Activated CD4-positive, alpha-beta T cell treated with anti-CD3 and anti-CD28 coated beads for 4 hours (primary cell): Measurements from ENCODE around the gene ARF4.

Experiments used
- DNase-seq, 2 donors: peaks; one replicate each; pipeline ENCODE4 v3.0.0-alpha.2; 2020

The ARF4 gene

GRCh38 chr3:57575966-57576626 is 21.0 kb downstream of the ARF4 start:
- no peak for DNase-seq

GRCh38 chr3:57572096-57572495 is 25.0 kb downstream of the ARF4 start:
- no peak for DNase-seq

GRCh38 chr3:57570878-57571277 is 26.3 kb downstream of the ARF4 start:
- no peak for DNase-seq

GRCh38 chr3:57569859-57570450 is 27.2 kb downstream of the ARF4 start:
- no peak for DNase-seq

GRCh38 chr3:57559526-57559925 is 37.6 kb downstream of the ARF4 start:
- DNase-seq, result no peak

GRCh38 chr3:57557085-57557537 is 40.0 kb downstream of the ARF4 start:
- peak; percentile 10 to 15 for DNase-seq

- no peak for DNase-seq
Measured at GRCh38 chr3:57556459-57557084, 40.6 kb downstream of the ARF4 start.

GRCh38 chr3:57555738-57556458 is 41.2 kb downstream of the ARF4 start, which contains the start of gene PDE12:
Gene PDE12, plus strand, starts transcription at chr3:57556274. Its CDS starts 106 bp downstream, at chr3:57556380.
- DNase-seq, result peak; percentile 80 to 82

- no peak for DNase-seq
Measured at GRCh38 chr3:57555306-57555705, 41.8 kb downstream of the ARF4 start.

- DNase-seq, result no peak
Measured at GRCh38 chr3:57546616-57547015, 50.5 kb downstream of the ARF4 start.

- no peak for DNase-seq
Measured at GRCh38 chr3:57545636-57546268, 51.4 kb downstream of the ARF4 start.

GRCh38 chr3:57544181-57545125 is 52.7 kb downstream of the ARF4 start, which contains the start of gene DNAH12:
Gene DNAH12, minus strand, starts transcription at chr3:57544344. Its CDS starts 1,474 bp downstream, at chr3:57542870.
- DNase-seq, result no peak

GRCh38 chr3:57538465-57538864 is 58.7 kb downstream of the ARF4 start:
- no peak for DNase-seq

- no peak for DNase-seq
Measured at GRCh38 chr3:57530071-57530608, 67.0 kb downstream of the ARF4 start.
